Measurements from ENCODE around the gene ADORA3. TPM values are rescaled to one million over a fixed set of nuclear protein-coding genes. Genes with fewer than 3 reads are reported as not detected.
A peak's percentile ranks its signal among the peaks of the same experiment; 100 is the strongest.

Gene ADORA3
- total RNA-seq, 1 donor from 2014 or later = 5.8 TPM

GRCh38 chr1:111507411-111508201 is 4.2 kb upstream of the ADORA3 start:
- peak; percentile 76 for DNase-seq (ENCODE audit: low spot score)

GRCh38 chr1:111506561-111506960 is 3.1 kb upstream of the ADORA3 start:
- no peak for DNase-seq (ENCODE audit: low spot score)

GRCh38 chr1:111505641-111506119 is 2.2 kb upstream of the ADORA3 start:
- no peak for DNase-seq (ENCODE audit: low spot score)

- DNase-seq (ENCODE audit: low spot score) = no peak
Observed at GRCh38 chr1:111504097-111504496, 664 bp upstream of the ADORA3 start.

GRCh38 chr1:111501645-111502044 is 1.8 kb downstream of the ADORA3 start:
- no peak for DNase-seq (ENCODE audit: low spot score)

GRCh38 chr1:111499026-111499785 is 4.2 kb downstream of the ADORA3 start:
- no peak for DNase-seq (ENCODE audit: low spot score)

GRCh38 chr1:111497592-111497991 is 5.8 kb downstream of the ADORA3 start:
- no peak for DNase-seq (ENCODE audit: low spot score)

GRCh38 chr1:111496398-111496797 is 7.0 kb downstream of the ADORA3 start:
- DNase-seq (ENCODE audit: low spot score) = no peak

- DNase-seq (ENCODE audit: low spot score) = no peak
Observed at GRCh38 chr1:111491070-111491469, 12.4 kb downstream of the ADORA3 start.

GRCh38 chr1:111490220-111490619 is 13.2 kb downstream of the ADORA3 start:
- DNase-seq (ENCODE audit: low spot score) = no peak

- DNase-seq (ENCODE audit: low spot score) = no peak
Observed at GRCh38 chr1:111489604-111490003, 13.8 kb downstream of the ADORA3 start.

GRCh38 chr1:111488669-111489068 is 14.8 kb downstream of the ADORA3 start:
- no peak for DNase-seq (ENCODE audit: low spot score)

GRCh38 chr1:111487133-111487532 is 16.3 kb downstream of the ADORA3 start:
- DNase-seq (ENCODE audit: low spot score) = no peak

- DNase-seq (ENCODE audit: low spot score) = no peak
Observed at GRCh38 chr1:111486431-111486830, 17.0 kb downstream of the ADORA3 start.

- no peak for DNase-seq (ENCODE audit: low spot score)
Observed at GRCh38 chr1:111484391-111485026, 18.9 kb downstream of the ADORA3 start.

GRCh38 chr1:111483876-111484275 is 19.6 kb downstream of the ADORA3 start:
- DNase-seq (ENCODE audit: low spot score) = no peak

- no peak for DNase-seq (ENCODE audit: low spot score)
Observed at GRCh38 chr1:111483166-111483565, 20.3 kb downstream of the ADORA3 start.

- peak; percentile 84 for DNase-seq (ENCODE audit: low spot score)
Observed at GRCh38 chr1:111481387-111482221, 21.8 kb downstream of the ADORA3 start.

GRCh38 chr1:111480674-111481073 is 22.8 kb downstream of the ADORA3 start:
- no peak for DNase-seq (ENCODE audit: low spot score)

- DNase-seq (ENCODE audit: low spot score) = no peak
Observed at GRCh38 chr1:111476761-111477309, 26.6 kb downstream of the ADORA3 start.

GRCh38 chr1:111476214-111476613 is 27.2 kb downstream of the ADORA3 start:
- DNase-seq (ENCODE audit: low spot score) = no peak
